HG02840 (cell line): ENCODE data around the gene B3GALT5.

Experiments
- ATAC-seq: cut with Tn5 transposase; IDR thresholded peaks from one replicate; pipeline ENCODE4 v1.9.1; 2021; ENCODE audit warnings: mild to moderate bottlenecking, moderate library complexity, moderate number of reproducible peaks; ENCODE audit not compliant: unreplicated experiment, low FRiP score

B3GALT5 gene

GRCh38 chr21:39663066-39663465, 50.3 kb downstream of the B3GALT5 start:
- no peak for ATAC-seq

- no peak for ATAC-seq
Measured at GRCh38 chr21:39663742-39664492, 51.2 kb downstream of the B3GALT5 start.

GRCh38 chr21:39664586-39664985, 51.8 kb downstream of the B3GALT5 start:
- ATAC-seq = no peak

GRCh38 chr21:39666026-39666425, 53.3 kb downstream of the B3GALT5 start:
- ATAC-seq = no peak

GRCh38 chr21:39666681-39667315, 54.1 kb downstream of the B3GALT5 start:
- ATAC-seq = no peak

- no peak for ATAC-seq
Measured at GRCh38 chr21:39667353-39667891, 54.7 kb downstream of the B3GALT5 start.

DNA sequence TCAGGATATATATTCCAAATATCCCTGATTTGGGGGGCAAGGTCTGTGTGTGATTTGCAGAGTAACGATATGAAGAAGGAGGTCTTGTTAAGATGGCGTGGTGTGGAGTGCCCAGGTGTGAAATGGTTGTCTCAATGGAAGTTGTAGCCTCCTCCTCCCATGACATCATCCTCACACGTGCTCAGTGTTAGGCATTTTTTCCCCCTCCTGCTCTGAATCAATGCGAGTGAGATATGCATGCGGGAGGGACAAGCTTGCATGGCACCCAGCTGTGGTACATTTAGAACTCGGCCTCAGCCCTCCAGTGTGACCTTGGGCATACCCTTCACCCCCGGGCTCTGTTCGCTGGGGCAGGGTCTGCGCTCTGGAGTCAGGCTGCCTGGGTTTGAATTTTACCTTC, 55.6 kb downstream of the B3GALT5 start:
- no peak for ATAC-seq

GRCh38 chr21:39669485-39669884, 56.7 kb downstream of the B3GALT5 start:
- ATAC-seq = no peak

GRCh38 chr21:39669976-39670661, 57.4 kb downstream of the B3GALT5 start:
- no peak for ATAC-seq

DNA sequence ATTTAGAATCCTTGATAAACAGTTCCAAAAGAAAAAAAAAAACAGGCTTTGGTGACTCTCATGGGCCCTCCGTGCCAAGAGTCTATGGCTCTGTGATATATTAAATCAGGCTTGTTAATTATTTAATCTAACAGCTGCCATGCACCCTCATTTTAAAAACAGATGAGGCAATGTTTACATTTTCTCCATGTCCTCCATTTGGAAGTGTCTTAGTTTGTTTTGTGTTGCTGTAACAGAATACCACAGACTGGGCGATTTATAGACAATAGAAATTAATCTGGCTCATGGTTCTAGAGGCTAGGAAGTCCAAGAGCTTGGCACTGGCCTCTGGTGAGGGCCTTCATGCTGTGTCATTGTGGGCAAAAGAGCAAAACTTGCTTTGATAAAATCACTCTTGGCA, 58.0 kb downstream of the B3GALT5 start:
- no peak for ATAC-seq

- ATAC-seq = no peak
Measured at GRCh38 chr21:39671986-39672385, 59.2 kb downstream of the B3GALT5 start.

GRCh38 chr21:39673163-39673562, 60.4 kb downstream of the B3GALT5 start:
- no peak for ATAC-seq

GRCh38 chr21:39673736-39674135, 61.0 kb downstream of the B3GALT5 start:
- no peak for ATAC-seq

DNA sequence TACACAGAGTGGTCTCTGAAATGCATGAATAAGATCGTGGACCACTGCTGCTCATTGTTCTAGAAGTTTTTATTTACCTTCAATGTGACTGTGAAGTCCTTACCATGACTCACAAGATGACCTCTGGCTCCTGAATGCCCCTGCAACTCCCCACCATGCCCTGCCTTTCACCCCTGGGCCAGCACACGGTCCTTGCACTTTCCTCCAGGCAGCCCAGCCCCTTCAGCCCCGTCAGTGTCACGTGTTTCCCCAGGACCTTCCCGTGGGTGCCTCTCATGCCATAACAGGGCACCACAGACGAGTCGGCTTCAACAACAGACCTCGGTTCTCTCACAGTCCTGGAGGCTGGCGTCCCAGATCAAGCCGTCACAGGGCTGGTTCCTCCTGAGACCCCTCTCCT, 62.1 kb downstream of the B3GALT5 start:
- ATAC-seq = no peak

DNA sequence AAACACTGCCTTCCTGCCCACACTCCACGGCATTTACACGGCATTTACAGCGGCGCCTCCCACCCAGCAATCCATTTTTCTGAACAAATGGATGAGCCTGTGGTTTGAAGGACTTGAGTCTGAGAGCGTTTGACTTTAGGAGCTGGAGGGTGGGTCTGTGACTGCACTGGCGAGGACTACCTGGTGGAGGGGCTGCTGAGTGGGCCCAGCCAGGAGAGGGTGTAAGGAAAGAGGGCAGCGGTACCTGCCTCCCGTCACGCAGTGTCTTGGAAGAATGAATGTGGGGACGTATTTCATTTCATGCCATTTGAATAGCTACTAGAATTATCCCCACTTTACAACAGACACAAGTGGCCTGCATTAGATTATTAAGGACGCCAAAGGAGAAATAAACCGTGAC, 62.9 kb downstream of the B3GALT5 start:
- ATAC-seq = no peak

DNA sequence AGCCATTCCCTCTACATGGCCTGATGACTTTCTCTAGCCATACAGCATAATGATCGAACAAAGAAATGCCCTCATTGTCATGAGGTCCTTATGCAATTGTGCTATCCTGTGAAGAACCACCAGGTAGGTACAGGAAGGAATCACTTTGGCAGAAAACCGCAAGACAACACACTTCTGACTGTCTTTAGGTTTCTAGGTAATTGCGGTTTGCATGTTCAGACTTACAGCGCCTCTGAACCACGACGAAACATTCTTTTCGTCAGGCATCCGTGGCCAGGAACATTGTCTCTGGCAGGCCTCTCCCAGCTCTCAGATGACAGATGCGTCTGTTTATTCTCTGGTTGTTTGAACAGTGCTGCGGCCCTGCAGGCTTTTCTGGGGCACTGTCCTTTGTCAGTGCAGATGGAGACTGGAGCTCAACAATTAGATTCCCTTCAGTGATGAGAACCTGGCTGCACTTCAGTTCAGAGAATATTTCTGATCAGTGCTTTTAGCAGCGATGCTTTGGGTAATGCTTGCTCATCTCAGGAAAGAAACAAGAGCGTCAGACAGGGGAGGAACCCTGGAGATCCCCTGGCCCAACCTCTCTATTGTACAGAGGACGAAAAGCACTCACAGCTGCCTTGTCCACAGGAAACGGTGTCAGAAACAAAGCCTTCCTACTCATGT, 63.4 kb downstream of the B3GALT5 start:
- no peak for ATAC-seq

- ATAC-seq = no peak
Measured at GRCh38 chr21:39680216-39680615, 67.5 kb downstream of the B3GALT5 start.

- no peak for ATAC-seq
Measured at GRCh38 chr21:39681257-39681656, 68.5 kb downstream of the B3GALT5 start.

DNA sequence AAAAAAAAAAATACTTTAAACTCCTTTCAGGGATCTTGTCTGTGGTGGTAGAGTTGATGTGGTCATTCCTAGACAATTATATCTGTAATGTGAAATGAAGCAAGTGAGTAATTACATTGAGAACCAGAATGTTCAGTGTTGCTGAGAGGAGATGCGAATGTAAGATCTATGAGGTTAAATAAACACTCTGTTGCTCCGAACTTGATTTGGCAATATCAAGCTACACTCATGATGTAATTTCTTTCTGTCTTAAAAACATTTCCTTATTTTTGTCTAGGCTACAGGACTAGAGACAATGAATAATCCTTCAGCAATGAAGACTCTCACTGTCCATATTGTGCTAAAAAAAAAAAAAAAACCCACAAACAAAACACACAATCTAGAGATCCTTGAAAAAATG, 69.1 kb downstream of the B3GALT5 start:
- no peak for ATAC-seq

DNA sequence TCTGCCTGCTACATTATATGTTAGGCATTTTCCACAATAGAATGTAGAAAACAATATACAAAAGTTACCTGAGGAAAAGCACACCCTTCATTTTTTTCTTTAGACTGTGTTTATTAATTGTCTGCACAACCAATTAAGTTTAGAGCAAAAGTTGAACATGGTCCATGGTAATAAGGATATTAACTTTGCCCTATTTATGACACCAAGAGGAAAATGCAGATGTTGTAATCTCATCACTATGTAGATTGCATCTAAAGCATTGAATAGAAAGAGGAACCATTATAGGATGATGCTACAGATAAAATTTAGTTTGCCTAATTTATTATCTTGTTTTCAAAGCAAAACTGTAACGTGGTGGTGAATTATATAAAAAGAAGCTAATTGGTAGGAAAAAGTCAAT, 72.5 kb downstream of the B3GALT5 start:
- no peak for ATAC-seq

- no peak for ATAC-seq
Measured at GRCh38 chr21:39685991-39686390, 73.3 kb downstream of the B3GALT5 start.
